ENCODE data around the gene KCTD17. TPM values are rescaled to one million over a fixed set of nuclear protein-coding genes. Genes with fewer than 3 reads are reported as not detected.

Gene KCTD17
- total and polyA plus RNA-seq, 2 donors from 2014 or later = 9.6 to 13.9 TPM

DNA sequence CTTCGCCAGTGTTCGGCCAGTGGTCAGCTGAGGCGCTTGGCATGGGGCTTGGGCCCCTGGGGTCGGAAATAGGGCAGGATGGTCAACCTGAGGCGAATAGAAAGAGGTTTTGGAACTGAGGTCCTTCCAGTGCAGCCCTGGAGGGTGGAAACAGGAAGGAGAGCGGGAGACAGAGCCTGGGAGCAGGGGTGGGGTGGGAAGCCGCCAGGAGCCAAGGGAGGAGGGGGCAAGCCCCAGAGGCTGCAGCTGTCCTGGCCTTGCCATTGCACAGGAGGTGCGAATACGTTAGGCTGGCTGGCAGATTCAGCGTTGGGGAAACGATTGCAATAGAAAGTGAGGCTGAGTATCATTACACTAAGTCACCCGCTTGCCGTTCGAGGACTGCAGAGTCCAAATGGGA lies 13.9 kb upstream of the KCTD17 start:
- intact Hi-C loops (cut with DNase I) = no loop called here
- TF ChIP-seq, protein P1, sequence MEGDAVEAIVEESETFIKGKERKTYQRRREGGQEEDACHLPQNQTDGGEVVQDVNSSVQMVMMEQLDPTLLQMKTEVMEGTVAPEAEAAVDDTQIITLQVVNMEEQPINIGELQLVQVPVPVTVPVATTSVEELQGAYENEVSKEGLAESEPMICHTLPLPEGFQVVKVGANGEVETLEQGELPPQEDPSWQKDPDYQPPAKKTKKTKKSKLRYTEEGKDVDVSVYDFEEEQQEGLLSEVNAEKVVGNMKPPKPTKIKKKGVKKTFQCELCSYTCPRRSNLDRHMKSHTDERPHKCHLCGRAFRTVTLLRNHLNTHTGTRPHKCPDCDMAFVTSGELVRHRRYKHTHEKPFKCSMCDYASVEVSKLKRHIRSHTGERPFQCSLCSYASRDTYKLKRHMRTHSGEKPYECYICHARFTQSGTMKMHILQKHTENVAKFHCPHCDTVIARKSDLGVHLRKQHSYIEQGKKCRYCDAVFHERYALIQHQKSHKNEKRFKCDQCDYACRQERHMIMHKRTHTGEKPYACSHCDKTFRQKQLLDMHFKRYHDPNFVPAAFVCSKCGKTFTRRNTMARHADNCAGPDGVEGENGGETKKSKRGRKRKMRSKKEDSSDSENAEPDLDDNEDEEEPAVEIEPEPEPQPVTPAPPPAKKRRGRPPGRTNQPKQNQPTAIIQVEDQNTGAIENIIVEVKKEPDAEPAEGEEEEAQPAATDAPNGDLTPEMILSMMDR (IDR thresholded peaks at IDR 0.05; ENCODE audit: borderline replicate concordance, extremely low read depth, insufficient read depth) = no peak
- no peak overlapping the region for H3K9ac ChIP-seq (ENCODE audit: low read length in 3 of 3)
- DNase-seq (no peak), FAIRE-seq (no peak)
- no peak overlapping the region for H3K27ac ChIP-seq (ENCODE audit: low read depth in 2 of 2, low read length in 2 of 2)
- H3K27me3 ChIP-seq (ENCODE audit: control insufficient read depth, insufficient read depth, low read length) = no peaks in the 10 kb centered on the region
- H3K4me1 ChIP-seq (ENCODE audit: control insufficient read depth in 2 of 3, insufficient read depth in 2 of 3, low read depth in 1 of 3, low read length in 3 of 3) = peaks cover 0 to 14% (median 9%) of the 10 kb centered on the region in 3 donors
- H3K4me3 ChIP-seq (ENCODE audit: low read length in 3 of 3) = no peak overlapping the region
- no peaks in the 10 kb centered on the region for H3K36me3 ChIP-seq (ENCODE audit: control insufficient read depth in 2 of 3, insufficient read depth in 3 of 3, low read length in 3 of 3)
- H3K9me3 ChIP-seq (ENCODE audit: control insufficient read depth in 2 of 3, insufficient read depth in 1 of 3, low read length in 3 of 3) = no peaks in the 10 kb centered on the region

DNA sequence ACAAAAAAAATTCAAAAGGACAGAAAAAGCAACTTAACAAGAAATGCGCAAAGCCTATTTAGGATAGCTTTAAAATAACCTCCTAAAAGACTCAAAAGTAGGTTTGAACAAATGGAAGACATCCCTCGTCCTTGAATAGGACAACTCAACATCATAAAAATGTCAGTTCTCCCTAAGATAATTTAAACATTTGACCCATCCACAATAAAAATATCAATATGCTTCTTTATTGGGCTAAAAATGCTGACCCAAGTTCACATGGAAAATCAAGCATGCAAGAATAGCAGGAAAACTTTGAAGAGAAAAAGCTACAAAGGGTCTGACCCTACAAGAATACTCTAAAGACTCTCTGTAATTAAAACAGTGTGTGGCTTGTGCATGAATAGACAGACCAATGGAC lies 12.1 kb upstream of the KCTD17 start:
- H3K27me3 ChIP-seq (ENCODE audit: control insufficient read depth, insufficient read depth, low read length) = no peaks in the 10 kb centered on the region
- peak in 2 of 5 donors; percentile 45 to 80 for DNase-seq
- no peak overlapping the region for H3K9ac ChIP-seq (ENCODE audit: low read length in 3 of 3)
- TF ChIP-seq, protein P1 (IDR thresholded peaks at IDR 0.05; ENCODE audit: borderline replicate concordance, extremely low read depth, insufficient read depth) = no peak
- FAIRE-seq = no peak
- no peak overlapping the region for H3K4me3 ChIP-seq (ENCODE audit: low read length in 3 of 3)
- intact Hi-C loops (cut with DNase I) = no loop called here
- no peak overlapping the region for H3K27ac ChIP-seq (ENCODE audit: low read depth in 2 of 2, low read length in 2 of 2)
- H3K36me3 ChIP-seq (ENCODE audit: control insufficient read depth in 2 of 3, insufficient read depth in 3 of 3, low read length in 3 of 3) = no peaks in the 10 kb centered on the region
- H3K9me3 ChIP-seq (ENCODE audit: control insufficient read depth in 2 of 3, insufficient read depth in 1 of 3, low read length in 3 of 3) = no peaks in the 10 kb centered on the region
- peaks cover 0 to 9% (median 2%) of the 10 kb centered on the region in 3 donors for H3K4me1 ChIP-seq (ENCODE audit: control insufficient read depth in 2 of 3, insufficient read depth in 2 of 3, low read depth in 1 of 3, low read length in 3 of 3)

DNA sequence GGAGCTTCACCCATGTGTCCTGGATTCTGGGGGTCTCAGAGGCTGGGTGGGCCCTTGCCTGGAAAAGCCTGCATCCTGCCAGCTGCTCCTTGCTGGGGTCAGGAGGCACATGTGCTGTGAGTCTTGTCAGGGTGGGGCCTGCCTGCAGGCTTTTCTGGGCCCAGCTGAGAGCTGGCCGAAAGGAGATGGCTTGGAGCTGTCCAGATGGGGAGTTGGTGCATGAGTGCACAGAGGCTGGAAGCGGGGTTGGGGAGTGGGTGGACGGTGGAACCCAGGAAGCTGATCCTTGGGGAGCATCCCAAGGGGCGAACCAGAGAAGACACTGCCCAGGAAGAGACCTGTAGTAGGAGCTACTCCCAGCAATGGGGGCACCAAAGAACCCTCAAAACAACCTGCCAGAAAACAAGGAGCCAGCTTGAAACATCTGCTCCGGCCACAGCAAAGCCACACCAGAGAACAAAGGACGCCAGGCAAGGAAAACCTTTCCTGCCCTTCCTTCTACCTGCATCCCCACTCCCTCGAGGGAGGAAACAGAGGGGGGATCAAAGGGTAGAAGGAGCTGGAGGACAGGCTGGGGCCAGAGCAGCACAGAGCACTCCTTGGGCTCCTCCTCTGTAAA lies 8.2 kb upstream of the KCTD17 start:
- Histone ChIP-seq H3K27me3 (ENCODE audit: control insufficient read depth, insufficient read depth, low read length) (no peaks in the 10 kb centered on the region), H3K9ac (ENCODE audit: low read length in 3 of 3) (no peak overlapping the region), H3K4me3 (ENCODE audit: low read length in 3 of 3) (no peak overlapping the region), H3K9me3 (ENCODE audit: control insufficient read depth in 2 of 3, insufficient read depth in 1 of 3, low read length in 3 of 3) (no peaks in the 10 kb centered on the region), H3K27ac (ENCODE audit: low read depth in 2 of 2, low read length in 2 of 2) (no peak overlapping the region), H3K4me1 (ENCODE audit: control insufficient read depth in 2 of 3, insufficient read depth in 2 of 3, low read depth in 1 of 3, low read length in 3 of 3) (peaks cover 0 to 2% (median 0%) of the 10 kb centered on the region in 3 donors), H3K36me3 (ENCODE audit: control insufficient read depth in 2 of 3, insufficient read depth in 3 of 3, low read length in 3 of 3) (no peaks in the 10 kb centered on the region)
- DNase-seq (no peak), FAIRE-seq (no peak)
- TF ChIP-seq, protein P1 (IDR thresholded peaks at IDR 0.05; ENCODE audit: borderline replicate concordance, extremely low read depth, insufficient read depth) = no peak
- intact Hi-C loops (cut with DNase I) = no loop called here

Data from kidney (tissue), 14 donors.